ENCODE data around the gene CPSF4. TPM values are rescaled to one million over a fixed set of nuclear protein-coding genes. Genes with fewer than 3 reads are reported as not detected.

The CPSF4 gene
- polyA plus RNA-seq, 3 donors, result 11.6 to 56.3 (median 12.3) TPM

- H2AFZ ChIP-seq (ENCODE audit: insufficient read depth, low read depth, low read length, poor library complexity, severe bottlenecking), result no peak overlapping the region
- H3K27ac Mint-ChIP-seq, result no peak overlapping the region
- peaks cover 29% of the 10 kb centered on the region for H3K4me1 Mint-ChIP-seq
- peaks cover 25 to 48% of the 10 kb centered on the region in 2 donors for H3K36me3 ChIP-seq (replicated peaks in 1 of 2; ENCODE audit: control insufficient read depth in 1 of 2, insufficient read depth in 2 of 2, low read length in 2 of 2)
- no peaks in the 10 kb centered on the region for H3K9me3 ChIP-seq (replicated peaks in 1 of 2; ENCODE audit: control insufficient read depth in 1 of 2, insufficient read depth in 1 of 2, low read length in 2 of 2)
- peaks cover 74% of the 10 kb centered on the region for H4K20me1 ChIP-seq (ENCODE audit: insufficient read depth, low read length)
- H3K27me3 ChIP-seq (ENCODE audit: control insufficient read depth in 2 of 2, insufficient read depth in 2 of 2, low read length in 2 of 2), result no peaks in the 10 kb centered on the region
- H3K4me1 ChIP-seq (ENCODE audit: control insufficient read depth in 1 of 2, insufficient read depth in 2 of 2, low read length in 2 of 2), result peaks cover 25 to 35% of the 10 kb centered on the region in 2 donors
- no peak overlapping the region for H3K9ac ChIP-seq (ENCODE audit: insufficient read depth, low read length, poor library complexity, severe bottlenecking)
- WGBS (ENCODE audit: insufficient coverage), result no CpG with 5 or more reads among the region's 1 CpG
- H3K36me3 Mint-ChIP-seq, result peaks cover 30 to 43% of the 10 kb centered on the region in 2 donors
- H3K4me3 Mint-ChIP-seq, result no peak overlapping the region
- no peak overlapping the region for H3K27ac ChIP-seq (ENCODE audit: low read depth in 1 of 2, low read length in 2 of 2)
- DNase-seq, result no peak
- TF ChIP-seq CTCF (IDR thresholded peaks at IDR 0.05), result no peak
- intact Hi-C loops (cut with micrococcal nuclease), result loop anchor here (2.0 to 10.0 kb wide), 2 partner anchors 30 to 98 kb away; partner anchors contain the start of genes ZKSCAN5 (in 1 of the 2) and ZNF394 (in 1 of the 2)
- H3K79me2 ChIP-seq (ENCODE audit: insufficient read depth, low read length), result peaks cover 73% of the 10 kb centered on the region
- H3K4me3 ChIP-seq (replicated peaks in 1 of 3; ENCODE audit: low read depth in 2 of 3, low read length in 3 of 3), result no peak overlapping the region
- no peaks in the 10 kb centered on the region for H3K9me3 Mint-ChIP-seq
- H3K27me3 Mint-ChIP-seq (ENCODE audit: low read depth in 3 of 3), result peaks cover 0 to 2% (median 2%) of the 10 kb centered on the region in 3 donors
- H3K4me2 ChIP-seq (replicated peaks; ENCODE audit: extremely low read depth, low read length, poor library complexity, severe bottlenecking), result no peak overlapping the region
Measured at GRCh38 chr7:99406557-99406956, 32.2 kb upstream of the CPSF4 start.

DNA sequence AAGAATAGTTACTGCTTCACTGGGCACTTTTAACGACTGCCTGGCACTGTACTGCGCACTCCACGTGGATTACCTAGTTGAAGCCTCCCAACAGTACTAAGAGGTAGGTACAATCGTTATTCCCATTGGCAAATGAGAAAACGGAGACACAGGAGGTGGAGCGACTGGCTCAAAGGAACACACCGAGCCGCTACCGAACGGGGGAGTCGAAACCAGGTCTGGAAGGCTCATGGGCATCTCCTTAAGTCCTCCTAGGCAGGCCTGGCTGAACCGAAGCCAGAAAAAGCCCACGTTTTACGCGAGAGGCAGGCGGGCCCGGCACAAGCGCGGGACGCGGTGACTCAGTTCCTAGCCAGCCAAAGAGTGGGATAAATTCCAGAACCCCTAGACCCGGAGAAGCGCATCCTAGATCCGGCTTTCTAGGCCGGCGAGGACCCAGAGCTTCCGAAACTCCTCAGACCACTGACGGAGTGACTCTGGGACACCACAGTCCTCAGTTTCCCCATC is 30.8 kb upstream of the CPSF4 start:
- Histone ChIP-seq H3K4me1 (ENCODE audit: control insufficient read depth in 1 of 2, insufficient read depth in 2 of 2, low read length in 2 of 2) (peaks cover 25 to 35% of the 10 kb centered on the region in 2 donors), H3K27me3 (ENCODE audit: control insufficient read depth in 2 of 2, insufficient read depth in 2 of 2, low read length in 2 of 2) (no peaks in the 10 kb centered on the region), H3K9ac (ENCODE audit: insufficient read depth, low read length, poor library complexity, severe bottlenecking) (peak overlapping the region; percentile 90), H3K4me3 (replicated peaks in 1 of 3; ENCODE audit: low read depth in 2 of 3, low read length in 3 of 3) (peak overlapping the region; percentile 65 to 96 (median 93)), H3K79me2 (ENCODE audit: insufficient read depth, low read length) (peaks cover 71% of the 10 kb centered on the region), H3K4me2 (replicated peaks; ENCODE audit: extremely low read depth, low read length, poor library complexity, severe bottlenecking) (peak overlapping the region; percentile 90), H3K27ac (ENCODE audit: low read depth in 1 of 2, low read length in 2 of 2) (peak overlapping the region; percentile 95 to 97), H2AFZ (ENCODE audit: insufficient read depth, low read depth, low read length, poor library complexity, severe bottlenecking) (peak overlapping the region; percentile 97), H4K20me1 (ENCODE audit: insufficient read depth, low read length) (peaks cover 70% of the 10 kb centered on the region), H3K9me3 (replicated peaks in 1 of 2; ENCODE audit: control insufficient read depth in 1 of 2, insufficient read depth in 1 of 2, low read length in 2 of 2) (no peaks in the 10 kb centered on the region), H3K36me3 (replicated peaks in 1 of 2; ENCODE audit: control insufficient read depth in 1 of 2, insufficient read depth in 2 of 2, low read length in 2 of 2) (peaks cover 35 to 53% of the 10 kb centered on the region in 2 donors)
- peak overlapping the region; percentile 76 to 99 (median 99) for H3K27ac Mint-ChIP-seq
- H3K9me3 Mint-ChIP-seq, result no peaks in the 10 kb centered on the region
- under 1% methylated on average over 27 of the region's 28 CpGs for whole genome bisulfite sequencing (ENCODE audit: insufficient coverage)
- H3K27me3 Mint-ChIP-seq (ENCODE audit: low read depth in 3 of 3), result peaks cover 0 to 2% (median 2%) of the 10 kb centered on the region in 3 donors
- TF ChIP-seq CTCF (IDR thresholded peaks at IDR 0.05), result no peak
- peak in 2 of 3 donors; percentile 36 to 58 for DNase-seq
- intact Hi-C loops (cut with micrococcal nuclease), result loop anchor here (2.0 to 10.0 kb wide), 4 partner anchors 31 to 97 kb away; partner anchors contain the start of genes ARPC1B (in 1 of the 2), ZKSCAN5 (in 1 of the 2) and ZNF394 (in 1 of the 2)
- H3K4me3 Mint-ChIP-seq, result peak overlapping the region; percentile 97 to 99
- peaks cover 39 to 46% of the 10 kb centered on the region in 2 donors for H3K36me3 Mint-ChIP-seq
- H3K4me1 Mint-ChIP-seq, result peaks cover 29% of the 10 kb centered on the region
